GM18517 (cell line): ENCODE results near the gene CLDN34.
A peak's percentile ranks its signal among the peaks of the same experiment; 100 is the strongest.

Experiments used
- ATAC-seq: cut with Tn5 transposase; IDR thresholded peaks from one replicate; pipeline ENCODE4 v1.9.1; 2021; ENCODE audit warnings: mild to moderate bottlenecking, moderate library complexity; ENCODE audit not compliant: unreplicated experiment

CLDN34 gene, protein sequence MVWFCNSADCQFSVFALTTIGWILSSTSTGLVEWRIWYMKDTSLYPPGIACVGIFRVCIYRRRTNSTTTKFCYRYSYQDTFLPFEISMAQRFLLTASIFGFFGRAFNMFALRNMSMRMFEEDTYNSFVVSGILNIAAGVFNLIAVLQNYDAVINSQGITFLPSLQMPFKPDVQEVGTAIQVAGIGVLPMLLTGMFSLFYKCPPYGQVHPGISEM

DNA sequence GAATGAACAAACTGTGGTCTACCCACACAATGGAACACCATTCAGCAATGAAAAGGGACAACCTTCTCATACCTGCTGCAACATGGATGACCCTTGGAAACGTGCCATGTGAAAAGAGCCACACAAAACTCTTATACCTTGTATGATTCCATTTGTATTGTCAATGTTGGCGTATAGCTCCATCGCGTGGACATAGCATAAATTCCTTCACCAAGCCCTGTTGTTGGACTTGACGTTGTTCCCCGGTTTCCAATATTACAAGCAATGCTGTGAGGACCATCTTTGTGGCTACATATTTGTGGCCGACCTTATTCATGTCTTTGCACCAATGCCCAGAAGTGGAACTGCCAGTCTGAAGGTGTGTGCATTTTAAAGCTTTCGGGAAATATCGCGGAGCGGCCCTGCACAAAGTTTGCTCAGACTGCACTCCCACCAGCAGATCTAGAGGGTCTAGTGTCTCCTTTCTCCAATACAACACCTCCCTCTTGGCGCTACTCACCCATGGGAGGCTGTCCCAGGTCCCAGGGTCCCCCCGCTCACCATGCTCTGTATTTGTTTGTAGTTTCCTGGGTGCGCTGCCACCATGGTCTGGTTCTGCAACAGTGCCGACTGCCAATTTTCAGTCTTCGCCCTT lies at the start of gene CLDN34:
Gene CLDN34 (plus strand): TSS at position 584 of the 634 bp plus-strand sequence. CDS start 0 bp downstream, at position 584.
- ATAC-seq: no peak

DNA sequence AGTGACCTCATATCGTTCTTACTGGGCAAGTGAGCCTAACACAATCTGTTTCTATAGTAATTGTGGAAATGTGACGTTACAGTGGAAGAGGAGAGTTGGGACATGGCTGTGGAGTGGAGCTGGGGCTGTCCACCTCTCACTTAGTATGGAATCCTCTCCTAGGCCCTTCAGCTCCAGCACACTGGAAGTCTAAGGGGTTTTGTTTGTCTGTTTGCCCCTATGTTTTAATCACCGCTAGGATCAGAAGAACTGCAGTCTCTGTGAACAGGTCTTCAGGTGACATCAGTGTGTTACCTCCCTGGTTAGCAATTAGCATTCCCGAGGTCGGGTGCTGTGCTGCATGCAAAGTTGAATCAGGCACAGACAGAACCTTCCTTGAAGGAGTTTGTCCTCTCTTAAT lies 49.3 kb upstream of the CLDN34 start:
- ATAC-seq: no peak

DNA sequence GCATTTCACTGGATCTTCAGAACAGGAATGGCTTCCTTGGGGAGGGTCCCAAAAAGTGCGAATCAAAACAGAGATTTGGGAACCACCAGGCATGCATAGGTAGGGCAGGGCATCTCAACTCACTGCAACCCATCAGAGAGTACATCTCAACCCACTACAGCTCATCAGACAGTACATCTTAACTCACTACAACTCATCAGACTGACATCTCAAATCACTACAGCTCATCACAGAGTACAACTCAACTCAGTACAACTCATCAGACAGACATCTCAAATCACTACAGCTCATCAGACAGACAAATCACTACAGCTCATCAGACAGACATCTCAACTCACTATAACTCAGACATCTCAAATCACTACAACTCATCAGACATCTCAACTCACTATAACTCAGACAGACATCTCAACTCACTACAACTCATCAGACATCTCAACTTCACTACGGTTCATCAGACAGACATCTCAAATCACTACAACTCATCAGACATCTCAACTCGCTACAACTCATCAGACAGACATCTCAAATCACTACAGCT lies 47.5 kb upstream of the CLDN34 start:
- ATAC-seq: no peak

DNA sequence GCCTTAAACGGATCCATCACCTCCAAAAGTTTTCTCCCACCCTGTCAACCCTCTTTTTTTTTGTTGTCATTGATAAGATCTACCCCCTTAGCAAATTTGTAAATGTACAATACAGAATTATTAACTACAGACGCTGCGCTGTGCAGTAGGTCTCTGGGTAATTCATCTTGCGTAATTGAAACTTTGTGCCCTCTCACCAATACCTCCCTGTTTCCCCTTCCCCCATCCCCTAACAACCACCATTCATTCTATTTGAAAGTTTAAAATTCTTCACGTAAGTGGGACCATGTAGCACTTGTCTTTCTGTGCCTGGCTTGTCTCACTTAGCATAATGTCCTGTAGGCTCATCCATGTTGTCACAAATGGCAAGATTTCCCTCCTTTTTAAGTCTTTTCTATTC lies 45.8 kb upstream of the CLDN34 start:
- ATAC-seq: no peak

DNA sequence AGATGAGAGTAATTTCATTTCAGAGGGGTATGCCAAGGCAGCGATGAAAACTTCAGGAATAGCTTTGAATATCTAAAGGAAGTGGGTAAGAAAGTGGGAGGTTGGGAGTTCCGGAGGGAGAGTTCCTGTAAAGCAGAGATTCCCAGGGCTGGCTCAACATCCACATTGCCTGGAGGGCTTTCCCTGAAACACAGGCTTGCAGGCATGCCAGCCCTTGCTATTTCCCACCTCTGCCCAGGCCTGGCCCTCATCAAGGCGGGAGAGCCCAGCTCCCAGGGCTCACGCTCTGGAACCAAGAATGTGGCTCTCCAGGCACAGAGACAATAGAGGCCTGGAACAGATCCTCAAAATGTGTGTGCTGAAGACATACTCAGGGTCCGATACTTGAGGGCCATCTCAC lies 43.8 kb upstream of the CLDN34 start:
- ATAC-seq: no peak

DNA sequence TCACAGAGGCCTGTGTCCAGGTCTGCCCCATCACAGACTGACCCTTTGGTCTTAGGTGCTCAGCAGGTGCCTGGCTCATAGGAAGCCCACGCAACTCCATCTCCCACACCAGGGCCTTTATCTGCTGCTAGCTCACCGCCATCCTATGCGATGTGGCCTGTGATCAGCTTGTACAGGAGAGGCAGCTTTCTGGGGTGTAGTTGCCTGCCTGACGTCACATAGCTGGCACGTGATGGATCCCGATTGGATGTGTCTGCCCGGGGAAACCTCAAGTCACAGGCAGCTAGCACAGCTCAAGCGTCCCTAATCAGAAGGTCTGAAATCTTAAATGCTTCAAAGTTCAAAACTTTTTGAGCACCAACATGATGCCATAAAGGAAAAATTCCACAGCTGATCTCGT lies 41.2 kb upstream of the CLDN34 start:
- no peak for ATAC-seq

DNA sequence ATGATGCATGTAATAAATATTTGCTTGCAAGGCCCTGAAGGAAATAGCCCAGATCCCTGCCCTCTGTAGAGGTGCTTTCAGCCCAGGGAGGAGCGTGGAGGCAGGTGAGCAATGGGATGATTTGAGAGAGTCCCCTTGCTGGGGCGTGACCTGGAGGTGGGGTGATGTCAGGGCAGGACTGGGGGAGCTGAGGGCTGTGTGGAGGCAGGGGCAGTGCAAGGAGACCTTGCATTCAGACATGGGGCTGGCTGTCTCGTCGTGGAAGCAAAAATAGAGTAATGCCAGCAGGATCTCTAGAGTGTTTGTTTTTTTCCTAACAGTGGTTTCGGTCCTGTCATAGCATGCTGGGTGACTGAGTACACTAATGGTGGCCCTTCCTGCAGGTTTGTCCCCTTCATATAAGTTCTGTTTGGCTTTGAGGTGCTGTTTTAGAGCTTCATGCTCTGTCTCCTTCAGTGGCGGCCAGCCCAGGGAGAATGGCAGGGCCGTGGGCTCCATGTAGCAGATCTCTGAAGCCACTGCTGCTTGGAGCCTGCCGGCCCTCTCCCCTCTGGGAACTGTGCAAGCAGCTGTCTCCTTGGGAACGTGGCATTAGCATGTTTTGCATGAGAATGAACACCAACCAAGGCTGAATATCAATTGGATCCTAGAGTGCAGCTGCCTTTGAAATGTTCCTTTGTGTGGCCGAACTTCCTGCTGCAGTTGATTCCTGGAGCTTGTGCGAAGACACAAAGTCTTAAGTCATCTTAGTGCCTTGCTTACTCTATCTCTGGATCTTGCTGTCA lies 39.3 kb upstream of the CLDN34 start:
- ATAC-seq: no peak

DNA sequence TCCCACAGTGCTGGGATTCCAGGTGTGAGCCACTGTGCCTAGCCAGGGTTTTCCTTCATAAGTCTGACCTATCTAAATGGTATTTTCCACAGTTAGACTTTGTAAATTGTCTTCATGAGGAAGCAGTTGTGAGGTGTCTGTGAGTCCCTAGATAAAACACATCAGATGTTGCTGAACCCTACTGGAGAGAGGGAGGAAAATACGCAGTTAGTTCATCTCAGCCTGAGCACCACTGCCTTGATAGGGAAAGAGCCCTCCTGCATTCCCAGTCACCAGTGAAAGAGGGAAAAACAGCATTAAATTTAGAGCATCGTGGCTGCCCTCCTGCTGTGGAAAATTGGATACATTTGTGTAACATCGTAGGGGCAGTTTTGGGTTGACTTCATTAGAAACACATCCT lies 31.7 kb upstream of the CLDN34 start:
- ATAC-seq: no peak

DNA sequence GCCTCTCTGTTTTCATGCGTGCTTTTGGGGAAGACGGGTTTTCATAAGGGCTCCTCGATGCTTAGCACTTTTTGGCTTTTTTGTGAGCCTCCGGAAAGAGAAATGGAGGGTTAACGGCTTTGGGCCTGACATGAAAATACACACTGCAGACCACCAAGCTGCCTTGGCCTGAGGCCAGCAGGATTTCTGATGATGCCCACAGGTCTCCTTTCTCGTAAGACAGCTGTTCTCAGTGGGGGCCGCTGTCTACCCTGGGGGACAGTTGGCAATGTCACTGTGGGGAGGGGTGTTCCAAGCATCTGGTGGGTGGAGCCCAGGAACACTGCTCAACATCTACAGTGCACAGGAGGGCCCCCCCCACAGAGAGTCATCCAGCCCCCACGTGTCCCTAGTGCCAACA lies 29.4 kb upstream of the CLDN34 start:
- no peak for ATAC-seq

DNA sequence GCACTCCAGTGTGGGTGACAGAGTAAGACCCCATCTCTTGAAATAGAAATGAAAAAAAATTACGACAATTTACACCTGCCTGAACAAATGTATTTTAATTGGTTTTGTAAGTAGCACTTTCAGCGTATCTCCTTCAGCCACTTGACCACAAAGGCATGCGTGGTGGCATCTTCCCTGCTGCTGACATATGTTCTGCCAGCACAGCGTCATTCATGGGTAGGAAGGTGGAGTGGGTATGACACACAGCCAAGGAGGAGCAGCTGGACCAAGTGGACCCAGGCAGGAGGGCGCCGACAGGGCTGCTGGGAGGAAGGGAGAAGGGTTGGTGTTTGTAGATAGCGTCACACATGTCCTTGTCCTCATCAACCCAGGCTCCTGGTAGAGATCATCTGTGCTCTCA lies 28.6 kb upstream of the CLDN34 start:
- no peak for ATAC-seq

DNA sequence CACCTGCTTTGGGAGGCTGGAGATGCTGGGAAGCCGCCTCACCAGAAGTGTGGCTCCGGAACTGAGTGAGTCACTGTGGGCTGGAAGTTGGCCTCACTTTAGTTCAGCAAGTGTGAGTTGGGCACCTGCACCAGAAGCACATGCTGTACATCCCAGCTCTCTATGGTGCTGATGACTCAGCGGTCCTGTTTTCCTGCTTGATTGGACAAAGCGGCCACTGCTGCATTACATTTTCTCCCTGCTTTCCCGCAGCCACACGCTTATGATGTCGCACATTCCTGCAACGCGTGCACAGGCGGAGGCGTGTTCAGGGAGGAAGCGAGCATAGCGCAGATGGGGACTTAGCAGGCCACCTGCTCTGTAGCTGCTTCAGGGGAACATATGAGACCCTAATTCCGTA lies 26.7 kb upstream of the CLDN34 start:
- ATAC-seq: no peak

DNA sequence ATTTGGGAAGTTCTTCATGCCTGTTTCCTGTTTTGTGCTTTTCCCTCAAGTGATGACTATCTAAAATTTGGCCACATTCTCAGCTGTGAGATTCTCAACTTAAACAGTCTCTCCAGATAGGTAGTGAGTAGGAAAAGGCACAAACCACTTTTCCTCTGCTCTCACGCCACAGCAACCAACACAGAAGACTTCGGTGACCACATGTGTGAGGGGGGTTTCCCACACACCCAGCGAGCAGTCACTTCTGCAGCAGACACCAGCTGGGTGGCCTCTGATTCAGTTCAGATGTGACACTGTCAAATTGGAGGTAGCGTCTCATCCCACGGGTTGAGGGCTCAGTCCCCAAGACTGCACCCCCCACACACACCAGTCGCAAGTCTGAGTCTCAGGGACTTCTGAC lies 25.1 kb upstream of the CLDN34 start:
- ATAC-seq: peak; percentile 89

DNA sequence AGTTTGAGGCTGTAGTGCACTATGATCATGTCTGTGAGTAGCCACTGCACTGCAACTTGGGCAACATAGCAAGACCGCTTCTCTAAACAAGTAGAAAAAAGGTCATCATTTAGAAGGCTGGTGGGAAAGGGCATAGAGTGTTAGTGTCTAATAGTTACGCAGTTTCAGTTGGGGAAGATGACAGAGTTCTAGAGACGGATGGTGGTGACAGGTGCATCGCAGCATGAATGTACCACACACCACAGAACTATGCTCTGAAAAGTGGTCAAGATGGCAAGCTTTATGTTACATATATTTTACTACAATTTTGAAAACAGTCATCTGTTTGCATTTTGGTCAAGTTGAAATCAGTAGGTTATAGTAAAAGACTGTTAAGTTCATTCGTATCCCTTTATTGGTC lies 23.7 kb upstream of the CLDN34 start:
- no peak for ATAC-seq

DNA sequence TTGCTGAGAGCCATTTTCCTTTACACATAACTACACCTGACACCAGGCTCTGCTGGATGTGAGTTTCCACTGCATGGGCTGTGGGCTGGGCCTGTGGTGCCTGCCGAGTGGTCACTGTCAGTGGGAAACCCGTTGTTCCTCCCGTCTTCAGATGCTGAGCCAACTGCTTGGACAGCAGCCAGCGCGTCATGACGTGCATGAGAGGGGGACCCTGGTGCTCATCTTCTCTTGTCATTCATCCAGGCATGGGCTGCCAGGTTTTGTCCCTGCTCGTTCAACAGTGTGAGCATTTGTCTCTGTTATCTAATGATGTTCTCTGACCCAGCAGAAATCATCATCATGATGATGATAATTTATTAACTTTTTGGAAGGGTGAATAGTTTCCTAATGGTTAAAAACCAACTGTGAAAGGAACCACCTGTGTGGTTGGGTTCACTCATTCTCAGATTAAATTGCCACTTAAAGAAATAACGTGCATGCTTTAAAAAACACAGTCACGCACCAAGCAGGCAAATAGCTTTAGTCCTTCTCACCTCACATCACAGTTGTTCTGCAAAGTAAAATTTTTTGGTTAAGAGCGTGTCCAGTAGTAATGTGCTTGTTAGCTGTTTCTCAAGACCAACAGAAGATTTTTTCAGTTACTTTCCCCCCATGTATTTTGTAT lies 19.9 kb upstream of the CLDN34 start:
- ATAC-seq: no peak

DNA sequence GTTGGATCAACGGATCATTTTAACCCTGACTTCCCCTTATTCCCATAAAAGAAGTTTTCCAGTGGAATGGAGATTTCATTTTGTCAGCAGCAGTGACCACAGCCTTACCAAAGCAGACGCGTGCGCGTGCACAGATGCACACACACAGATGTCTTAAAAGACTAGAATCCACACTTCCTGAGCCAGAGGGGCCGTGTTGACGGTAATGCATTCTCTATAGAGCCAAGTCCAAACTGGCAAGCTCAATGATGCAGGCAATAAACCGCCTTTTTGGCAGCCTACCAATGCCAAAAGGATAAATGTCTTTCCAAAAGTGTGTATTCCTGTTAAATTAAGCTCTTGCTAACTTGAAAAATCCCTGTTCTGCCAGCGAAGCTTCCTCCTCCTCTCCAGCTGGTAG lies 18.8 kb upstream of the CLDN34 start:
- ATAC-seq: no peak

DNA sequence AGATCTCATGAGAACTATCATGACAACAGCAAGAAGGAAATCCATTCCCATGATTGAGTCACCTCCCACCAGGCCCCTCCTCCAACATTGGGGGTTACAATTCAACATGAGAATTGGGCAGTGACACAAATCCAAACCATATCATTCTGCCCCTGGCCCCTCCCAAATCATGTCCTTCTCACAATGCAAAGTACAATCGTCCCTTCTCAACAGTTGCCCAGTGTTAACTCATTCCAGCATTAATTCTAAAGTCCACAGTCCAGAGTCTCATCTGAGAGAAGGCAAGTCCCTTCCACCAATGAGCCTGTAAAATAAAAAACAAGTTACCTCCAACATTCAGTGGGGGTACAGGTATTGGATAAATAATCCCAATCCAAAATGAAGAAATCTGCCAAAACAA lies 14.9 kb upstream of the CLDN34 start:
- no peak for ATAC-seq

DNA sequence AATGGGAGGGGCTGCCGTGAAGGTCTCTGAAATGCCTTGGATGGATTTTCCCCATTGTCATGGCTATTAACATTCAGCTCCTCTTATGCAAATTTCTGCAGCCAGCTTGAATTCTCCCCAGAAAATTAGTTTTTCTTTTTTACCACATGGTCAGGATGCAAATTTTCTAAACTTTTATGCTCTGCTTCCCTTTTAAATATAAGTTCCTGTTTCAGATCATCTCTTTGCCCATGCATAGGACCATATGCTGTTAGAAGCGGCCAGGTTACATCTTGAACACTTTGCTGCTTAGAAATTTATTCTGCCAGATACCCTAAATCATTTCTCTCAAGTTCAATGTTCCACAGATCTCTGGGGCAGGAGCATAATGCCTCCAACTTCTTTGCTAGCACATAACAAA lies 13.8 kb upstream of the CLDN34 start:
- no peak for ATAC-seq

DNA sequence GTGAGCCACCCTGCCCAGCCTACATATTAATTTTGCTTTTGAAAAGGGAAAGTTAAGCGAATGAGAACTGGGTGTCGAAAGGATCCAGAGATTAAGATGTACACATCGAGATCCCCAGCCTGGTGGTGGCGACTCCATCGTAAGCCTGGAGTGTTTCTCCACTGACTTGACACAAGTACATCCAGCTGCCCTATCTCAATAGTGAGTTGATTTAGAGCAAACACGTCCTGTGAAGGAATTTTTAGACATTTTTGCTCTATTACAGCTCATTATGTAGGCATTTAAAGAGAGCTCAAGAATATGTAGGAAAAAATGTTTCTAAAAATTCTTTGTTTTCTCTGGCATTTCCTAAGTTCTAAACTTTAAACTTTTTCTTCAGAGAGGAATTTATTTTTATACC lies 11.7 kb upstream of the CLDN34 start:
- ATAC-seq: no peak

DNA sequence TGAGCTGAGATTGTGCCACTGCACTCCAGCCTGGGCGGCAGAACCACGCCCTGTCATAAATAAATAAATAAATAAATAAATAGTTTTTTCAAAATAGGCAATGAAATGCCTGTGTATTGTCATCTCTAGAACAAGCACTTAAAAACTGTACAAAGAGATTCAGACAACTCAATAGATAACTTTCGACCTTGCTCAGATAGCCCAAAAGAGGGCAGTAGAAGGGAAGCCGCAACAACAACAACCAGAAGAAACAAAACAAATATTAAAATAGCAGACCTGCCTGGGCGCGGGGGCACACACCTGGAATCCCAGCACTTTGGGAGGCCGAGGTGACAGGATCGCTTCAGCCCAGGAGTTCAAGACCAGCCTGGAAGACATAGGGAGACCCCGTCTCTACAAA lies 9.4 kb upstream of the CLDN34 start:
- no peak for ATAC-seq

DNA sequence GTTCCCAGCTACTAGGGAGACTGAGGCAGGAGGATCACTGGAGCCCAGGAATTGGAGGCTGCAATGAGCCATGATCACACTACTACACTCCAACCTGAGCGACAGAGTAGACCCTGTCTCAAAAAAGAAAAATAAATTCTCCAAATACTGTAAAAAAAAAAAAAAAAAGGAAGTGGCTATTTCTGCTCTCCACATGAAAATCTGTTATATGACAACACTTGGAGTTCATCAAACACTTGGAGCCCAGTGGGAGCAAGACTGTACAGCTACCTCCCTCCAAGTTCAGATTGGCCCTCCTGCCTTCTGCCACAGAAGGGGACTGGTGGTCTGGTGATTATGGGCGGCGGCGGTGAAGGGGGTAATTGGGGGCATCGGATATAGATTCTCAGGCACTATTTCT lies 9.0 kb upstream of the CLDN34 start:
- ATAC-seq: no peak

DNA sequence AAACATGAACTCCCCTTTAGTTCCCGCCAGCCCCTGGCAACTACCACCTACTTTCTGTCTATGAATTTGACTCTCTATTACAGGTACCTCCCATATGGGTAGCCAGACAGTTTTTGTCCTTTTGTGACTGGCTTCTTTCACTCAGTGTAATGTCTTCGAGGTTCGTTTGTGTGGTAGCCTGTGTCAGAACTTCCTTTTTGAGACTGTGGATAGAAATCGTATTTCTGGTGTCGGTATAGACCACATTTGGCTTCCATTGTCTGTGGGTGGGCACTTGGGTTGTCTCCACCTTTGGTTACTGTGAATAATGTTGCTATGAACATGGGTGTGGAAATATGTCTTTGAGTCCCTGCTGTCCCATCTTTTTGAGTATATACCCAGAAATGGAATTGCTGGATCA lies 5.4 kb upstream of the CLDN34 start:
- ATAC-seq: no peak

DNA sequence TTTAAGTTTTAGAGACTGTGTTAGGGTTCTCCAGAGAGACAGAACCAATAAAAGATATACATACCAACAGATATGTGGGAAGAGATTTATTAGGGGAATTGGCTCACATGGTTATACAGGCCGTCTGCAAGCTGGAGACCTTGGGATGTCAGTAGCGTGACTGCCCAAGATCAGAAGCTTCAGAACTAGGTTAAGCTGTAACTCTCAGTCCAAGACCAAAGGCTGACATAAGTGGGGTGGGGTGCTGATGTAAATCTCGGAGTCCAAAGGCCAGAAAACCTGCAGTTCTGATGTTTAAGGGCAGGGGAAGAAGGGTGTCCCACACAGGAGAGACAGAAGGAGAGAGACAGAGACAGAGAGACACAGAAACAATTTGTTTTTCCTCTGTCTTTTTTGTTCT lies 10.5 kb downstream of the CLDN34 start:
- no peak for ATAC-seq
